KMS-11 (cell line): ENCODE data around the gene OSM.
"Not testable (repeated sequence)": the region's sequence is repeated elsewhere in the genome, so short reads cannot be mapped to it uniquely, and the experiment has no call there.

Experiments used
- H2AFZ ChIP-seq: fragments of 200-600 bp; sonication (generic); 2 replicates; pipeline ENCODE4 v1.6.1; 2016; ENCODE audit warnings: antibody characterized with exemption, mixed run types, low read depth
- H3K27ac ChIP-seq: fragments of 200-600 bp; sonication (generic); 2 replicates; pipeline ENCODE4 v1.6.1; 2016; ENCODE audit warnings: mild to moderate bottlenecking, mixed run types
- H3K27me3 ChIP-seq: fragments of 200-600 bp; sonication (generic); 2 replicates; pipeline ENCODE4 v1.6.1; 2017; ENCODE audit warnings: mild to moderate bottlenecking, low read depth, mixed run types, moderate library complexity; ENCODE audit not compliant: insufficient read depth
- H3K36me3 ChIP-seq: fragments of 200-600 bp; sonication (generic); 2 replicates; pipeline ENCODE4 v1.6.1; 2017; ENCODE audit warnings: mild to moderate bottlenecking, mixed run types; ENCODE audit not compliant: insufficient read depth
- H3K4me1 ChIP-seq: fragments of 200-600 bp; sonication (generic); 2 replicates; pipeline ENCODE4 v1.6.1; 2016; ENCODE audit warnings: mild to moderate bottlenecking, low read depth, mixed run types; ENCODE audit not compliant: poor library complexity, severe bottlenecking
- H3K4me2 ChIP-seq: fragments of 200-600 bp; sonication (generic); 2 replicates; pipeline ENCODE4 v1.7.0; 2016; ENCODE audit warnings: mild to moderate bottlenecking, mixed run types
- H3K4me3 ChIP-seq: fragments of 200-600 bp; sonication (generic); IDR thresholded peaks from 2 replicates; pipeline ENCODE4 v1.6.1; 2017; ENCODE audit warnings: low read depth, low read length, mixed read lengths; ENCODE audit not compliant: insufficient read depth
- H3K79me2 ChIP-seq: fragments of 200-600 bp; sonication (generic); 2 replicates; pipeline ENCODE4 v1.6.1; 2016; ENCODE audit warnings: low read depth, mixed run types; ENCODE audit not compliant: insufficient read depth
- H3K9ac ChIP-seq: fragments of 200-600 bp; sonication (generic); 2 replicates; pipeline ENCODE4 v1.6.1; 2016; ENCODE audit warnings: mild to moderate bottlenecking, mixed run types
- H4K20me1 ChIP-seq: fragments of 200-600 bp; sonication (generic); 2 replicates; pipeline ENCODE4 v1.6.1; 2016; ENCODE audit warnings: mild to moderate bottlenecking, mixed run types; ENCODE audit not compliant: insufficient read depth
- TF ChIP-seq, protein P1 (sequence below): fragments of 200-600 bp; sonication (generic); conservative IDR thresholded peaks from 2 replicates; pipeline ENCODE4 v1.6.1; 2017; ENCODE audit warnings: low read depth, mild to moderate bottlenecking, antibody characterized with exemption, low read length, moderate library complexity, mixed read lengths

Gene OSM

GRCh38 chr22:30217698-30218560, 48.7 kb downstream of the OSM start:
- Histone ChIP-seq H3K27me3 (peaks cover 22% of the 10 kb centered on the region; the same call in 1 of the 2 replicates), H3K4me1 (peaks cover 17% of the 10 kb centered on the region), H3K4me2 (no peak overlapping the region), H3K27ac (no peak overlapping the region), H2AFZ (no peak overlapping the region), H3K4me3 (no peak overlapping the region), H3K79me2 (no peaks in the 10 kb centered on the region), H3K9ac (no peak overlapping the region), H4K20me1 (no peaks in the 10 kb centered on the region), H3K36me3 (no peaks in the 10 kb centered on the region)
- TF ChIP-seq, protein P1, sequence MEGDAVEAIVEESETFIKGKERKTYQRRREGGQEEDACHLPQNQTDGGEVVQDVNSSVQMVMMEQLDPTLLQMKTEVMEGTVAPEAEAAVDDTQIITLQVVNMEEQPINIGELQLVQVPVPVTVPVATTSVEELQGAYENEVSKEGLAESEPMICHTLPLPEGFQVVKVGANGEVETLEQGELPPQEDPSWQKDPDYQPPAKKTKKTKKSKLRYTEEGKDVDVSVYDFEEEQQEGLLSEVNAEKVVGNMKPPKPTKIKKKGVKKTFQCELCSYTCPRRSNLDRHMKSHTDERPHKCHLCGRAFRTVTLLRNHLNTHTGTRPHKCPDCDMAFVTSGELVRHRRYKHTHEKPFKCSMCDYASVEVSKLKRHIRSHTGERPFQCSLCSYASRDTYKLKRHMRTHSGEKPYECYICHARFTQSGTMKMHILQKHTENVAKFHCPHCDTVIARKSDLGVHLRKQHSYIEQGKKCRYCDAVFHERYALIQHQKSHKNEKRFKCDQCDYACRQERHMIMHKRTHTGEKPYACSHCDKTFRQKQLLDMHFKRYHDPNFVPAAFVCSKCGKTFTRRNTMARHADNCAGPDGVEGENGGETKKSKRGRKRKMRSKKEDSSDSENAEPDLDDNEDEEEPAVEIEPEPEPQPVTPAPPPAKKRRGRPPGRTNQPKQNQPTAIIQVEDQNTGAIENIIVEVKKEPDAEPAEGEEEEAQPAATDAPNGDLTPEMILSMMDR = no peak

- no peak overlapping the region for H3K4me2 ChIP-seq
- no peak overlapping the region for H3K27ac ChIP-seq
- H3K36me3 ChIP-seq = no peaks in the 10 kb centered on the region
- H3K9ac ChIP-seq = no peak overlapping the region
- H3K4me1 ChIP-seq = peaks cover 15% of the 10 kb centered on the region
- no peaks in the 10 kb centered on the region for H3K79me2 ChIP-seq
- H3K27me3 ChIP-seq = peaks cover 16% of the 10 kb centered on the region; the same call in 1 of the 2 replicates
- H4K20me1 ChIP-seq = no peaks in the 10 kb centered on the region
- TF ChIP-seq, protein P1 = no peak
- no peak overlapping the region for H2AFZ ChIP-seq
- H3K4me3 ChIP-seq = no peak overlapping the region
Observed at GRCh38 chr22:30216710-30217109, 49.9 kb downstream of the OSM start.

- H3K4me1 ChIP-seq = peaks cover 11% of the 10 kb centered on the region
- not testable (repeated sequence) for H3K4me3 ChIP-seq, H3K4me2 ChIP-seq, H4K20me1 ChIP-seq, H3K9ac ChIP-seq, H3K27ac ChIP-seq, H3K79me2 ChIP-seq, H3K36me3 ChIP-seq, H2AFZ ChIP-seq
- H3K27me3 ChIP-seq = peaks cover 12% of the 10 kb centered on the region; the same call in 1 of the 2 replicates
Observed at GRCh38 chr22:30216272-30216671, 50.4 kb downstream of the OSM start.

DNA sequence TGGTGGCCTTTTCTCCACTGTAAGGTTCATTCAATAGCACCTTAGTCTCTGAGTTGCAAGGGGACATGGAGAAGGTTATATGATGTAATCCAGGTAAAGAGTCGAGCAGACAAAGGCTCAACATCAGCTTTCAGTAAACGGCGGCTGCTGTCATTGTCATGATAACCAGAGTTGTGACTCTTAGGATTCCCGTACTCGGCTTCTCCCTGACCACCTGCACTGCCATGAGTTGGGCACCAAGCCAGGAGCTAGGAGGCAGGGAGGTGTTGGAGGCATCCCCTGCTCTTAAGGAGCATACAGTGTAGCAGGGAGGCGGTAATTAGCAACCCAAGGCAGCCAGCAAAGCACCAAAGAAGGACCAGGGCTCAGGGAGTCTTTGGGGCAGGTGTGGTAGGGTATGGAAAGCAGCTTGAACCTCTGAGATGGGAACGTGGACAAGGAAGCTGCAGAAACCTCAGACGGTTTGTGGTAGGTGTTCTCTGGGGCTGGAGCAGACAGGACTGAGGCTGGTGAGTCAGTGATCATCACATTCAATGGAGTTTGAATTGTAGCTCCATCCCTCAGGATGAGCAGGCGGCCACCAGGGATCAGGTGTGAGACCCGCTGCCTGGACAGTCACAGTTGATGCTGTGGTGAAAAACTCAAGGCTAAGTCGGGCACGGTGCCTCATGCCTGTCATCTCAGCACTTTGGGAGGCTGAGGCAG, 51.8 kb downstream of the OSM start:
- Histone ChIP-seq H3K36me3 (no peaks in the 10 kb centered on the region), H4K20me1 (no peaks in the 10 kb centered on the region), H2AFZ (no peak overlapping the region), H3K27me3 (peaks cover 5% of the 10 kb centered on the region; the same call in 1 of the 2 replicates), H3K4me1 (no peaks in the 10 kb centered on the region), H3K27ac (no peak overlapping the region), H3K4me3 (no peak overlapping the region), H3K9ac (no peak overlapping the region), H3K79me2 (no peaks in the 10 kb centered on the region), H3K4me2 (no peak overlapping the region)
- TF ChIP-seq, protein P1 = no peak
